Gastrocnemius medialis (tissue), 4 donors: ENCODE measurements around the gene LAMA2. TPM values are rescaled to one million over a fixed set of nuclear protein-coding genes. Genes with fewer than 3 reads are reported as not detected.

Experiments used
- ATAC-seq, 2 donors: fragments of 150-250 bp; one replicate each; pipeline ENCODE4 v1.9.1; 2016
- DNase-seq, 2 donors: peaks; one replicate each; pipeline ENCODE4 v3.0.0-alpha.2; 2019
- H3K27ac ChIP-seq, 4 donors: fragments of 200-600 bp; sonication (generic); 1 replicate in 1 of 4; 2 replicates in 3 of 4; pipeline ENCODE4 v1.5.1; 2016 to 2018; ENCODE audit warnings: mild to moderate bottlenecking in 2 of 4, moderate library complexity in 1 of 4
- H3K27me3 ChIP-seq, 3 donors: fragments of 200-600 bp; sonication (generic) in 2 of 3; 1 replicate in 1 of 3; 2 replicates in 2 of 3; pipeline versions ENCODE4 v1.5.1 to v1.6.0; 2016 to 2019; ENCODE audit warnings: mild to moderate bottlenecking in 1 of 3, moderate library complexity in 1 of 3
- H3K36me3 ChIP-seq, 2 donors: fragments of 200-600 bp; sonication (generic) in 1 of 2; one replicate each; pipeline ENCODE4 v1.5.1; 2017 to 2018
- H3K4me1 ChIP-seq, 2 donors: fragments of 200-600 bp; sonication (generic) in 1 of 2; one replicate each; pipeline ENCODE4 v1.5.1; 2016 to 2017; ENCODE audit warnings: mild to moderate bottlenecking in 2 of 2
- H3K4me3 ChIP-seq, 4 donors: fragments of 200-600 bp; sonication (generic) in 3 of 4; 1 replicate in 1 of 4; 2 replicates in 3 of 4; pipeline ENCODE4 v1.5.1; 2016 to 2019; ENCODE audit warnings: mild to moderate bottlenecking in 2 of 4
- H3K9me3 ChIP-seq, 3 donors: fragments of 200-600 bp; sonication (generic) in 2 of 3; 1 replicate in 1 of 3; 2 replicates in 2 of 3; pipeline ENCODE4 v1.5.1; 2016 to 2019
- POLR2A ChIP-seq, 2 donors: fragments of 450-650 bp; IDR thresholded peaks; one replicate each; pipeline ENCODE4 v1.6.1; 2017; ENCODE audit warnings: antibody characterized with exemption in 2 of 2, mild to moderate bottlenecking in 2 of 2, moderate library complexity in 2 of 2
- in situ Hi-C, 4 donors: fragments of 200-750 bp; cut with MboI; loops; one replicate each; pipeline versions ENCODE4 v1.15.0 to v1.8.0; 2017; ENCODE audit warnings: low sequenced_read_pairs in 4 of 4
- intact Hi-C: fragments of 100-400 bp; cut with DNase I; formaldehyde crosslinking; loops from one replicate; pipeline ENCODE4 v1.15.1; 2023; ENCODE audit warnings: low total_unique reads
- total RNA-seq, 4 donors: library from RNA; depleted of rRNA; stranded (reverse); fragments of >200 nt; gene quantifications; one replicate each; pipeline versions ENCODE4 v1.1.0 to v1.2.3, GENCODE V29; 2016
- TF ChIP-seq, protein P1 (sequence below), 5 experiments: fragments of 450-650 bp in 3 of 5; fragments of 200-600 bp in 2 of 5; sonication (generic) in 2 of 5; IDR thresholded peaks in 4 of 5; conservative IDR thresholded peaks in 1 of 5; 1 replicate in 4 of 5; 2 replicates in 1 of 5; pipeline ENCODE4 v1.5.1; 2016 to 2019; ENCODE audit warnings: antibody characterized with exemption in 5 of 5, mild to moderate bottlenecking in 3 of 5, moderate library complexity in 3 of 5

LAMA2 gene
- total RNA-seq, 4 donors from 2014 or later = 52.9 to 113 (median 71.3) TPM

DNA sequence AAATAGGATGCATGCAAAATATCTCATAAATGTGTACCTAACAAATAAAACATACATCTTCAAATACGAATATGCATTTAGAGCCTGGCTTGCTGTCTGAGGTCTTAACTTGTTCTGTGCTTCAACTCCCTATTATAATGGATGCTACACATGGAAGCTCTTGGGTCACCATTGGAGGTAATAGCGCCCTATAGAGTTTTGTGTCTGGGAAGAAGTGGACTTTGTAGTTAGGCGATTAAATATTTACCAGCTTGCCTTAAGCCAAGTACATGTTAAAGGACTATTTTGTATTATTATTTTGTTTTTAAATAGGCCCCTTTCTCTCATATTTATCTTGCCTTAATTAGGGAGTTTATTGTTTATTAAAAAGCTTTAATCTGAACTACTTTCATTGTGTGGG is 107.4 kb downstream of the LAMA2 start:
- no peak for DNase-seq
- no peaks in the 10 kb centered on the region for H3K9me3 ChIP-seq
- intact Hi-C loops = no loop called here
- H3K27ac ChIP-seq = no peak overlapping the region
- H3K27me3 ChIP-seq = no peaks in the 10 kb centered on the region
- no peak for ATAC-seq
- H3K4me3 ChIP-seq = no peak overlapping the region
- in situ Hi-C loops = no loop called here
- H3K36me3 ChIP-seq = no peaks in the 10 kb centered on the region
- H3K4me1 ChIP-seq = no peaks in the 10 kb centered on the region
- no peak for TF ChIP-seq POLR2A (IDR thresholded peaks at IDR 0.05)
- TF ChIP-seq, protein P1, sequence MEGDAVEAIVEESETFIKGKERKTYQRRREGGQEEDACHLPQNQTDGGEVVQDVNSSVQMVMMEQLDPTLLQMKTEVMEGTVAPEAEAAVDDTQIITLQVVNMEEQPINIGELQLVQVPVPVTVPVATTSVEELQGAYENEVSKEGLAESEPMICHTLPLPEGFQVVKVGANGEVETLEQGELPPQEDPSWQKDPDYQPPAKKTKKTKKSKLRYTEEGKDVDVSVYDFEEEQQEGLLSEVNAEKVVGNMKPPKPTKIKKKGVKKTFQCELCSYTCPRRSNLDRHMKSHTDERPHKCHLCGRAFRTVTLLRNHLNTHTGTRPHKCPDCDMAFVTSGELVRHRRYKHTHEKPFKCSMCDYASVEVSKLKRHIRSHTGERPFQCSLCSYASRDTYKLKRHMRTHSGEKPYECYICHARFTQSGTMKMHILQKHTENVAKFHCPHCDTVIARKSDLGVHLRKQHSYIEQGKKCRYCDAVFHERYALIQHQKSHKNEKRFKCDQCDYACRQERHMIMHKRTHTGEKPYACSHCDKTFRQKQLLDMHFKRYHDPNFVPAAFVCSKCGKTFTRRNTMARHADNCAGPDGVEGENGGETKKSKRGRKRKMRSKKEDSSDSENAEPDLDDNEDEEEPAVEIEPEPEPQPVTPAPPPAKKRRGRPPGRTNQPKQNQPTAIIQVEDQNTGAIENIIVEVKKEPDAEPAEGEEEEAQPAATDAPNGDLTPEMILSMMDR (IDR thresholded peaks at IDR 0.05 in 4 of 5, conservative IDR thresholded peaks at IDR 0.05 in 1 of 5) = no peak

DNA sequence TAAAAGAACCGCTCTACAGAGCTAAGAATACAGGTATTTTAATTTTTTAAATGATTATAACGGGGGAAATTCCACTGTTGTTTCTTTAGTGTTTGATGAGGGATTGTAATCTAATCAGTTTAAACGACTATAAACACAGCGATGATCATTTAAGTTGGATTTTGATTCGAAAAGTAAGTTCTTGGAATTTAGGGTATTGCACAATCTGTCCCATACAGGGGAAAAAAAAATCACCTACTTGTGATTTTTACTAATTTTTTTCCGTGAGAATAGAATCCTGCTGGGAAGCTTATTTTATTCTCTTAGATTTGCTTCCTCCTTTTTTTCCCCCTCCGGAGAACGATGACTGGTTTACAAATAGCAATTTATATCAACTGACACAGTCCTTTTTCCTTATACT is 108.0 kb downstream of the LAMA2 start:
- DNase-seq = no peak
- in situ Hi-C loops (no loop called here), intact Hi-C loops (no loop called here)
- H3K4me1 ChIP-seq = no peaks in the 10 kb centered on the region
- no peaks in the 10 kb centered on the region for H3K9me3 ChIP-seq
- no peaks in the 10 kb centered on the region for H3K27me3 ChIP-seq
- no peak for ATAC-seq
- no peak overlapping the region for H3K4me3 ChIP-seq
- TF ChIP-seq, protein P1 (IDR thresholded peaks at IDR 0.05 in 4 of 5, conservative IDR thresholded peaks at IDR 0.05 in 1 of 5) = no peak
- TF ChIP-seq POLR2A (IDR thresholded peaks at IDR 0.05) = no peak
- H3K27ac ChIP-seq = no peak overlapping the region
- no peaks in the 10 kb centered on the region for H3K36me3 ChIP-seq

DNA sequence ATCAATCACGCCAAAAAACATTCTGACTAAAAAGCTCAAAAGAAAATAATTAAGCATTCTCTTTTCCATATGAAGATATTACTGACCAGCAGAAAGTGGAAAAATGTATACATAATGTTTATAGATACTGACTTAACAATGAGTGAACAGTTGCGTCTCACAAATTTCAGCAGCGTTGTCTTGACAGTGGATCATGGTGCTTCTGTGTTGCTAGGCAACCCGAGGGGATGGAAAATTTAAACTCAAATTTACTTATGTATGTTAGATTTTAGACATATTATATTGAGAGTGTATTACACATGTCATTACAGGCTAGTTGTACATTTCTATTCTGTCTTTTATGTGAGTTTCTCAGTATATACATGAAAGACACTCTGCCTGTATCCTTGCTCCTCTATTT is 110.2 kb downstream of the LAMA2 start:
- Histone ChIP-seq H3K9me3 (no peaks in the 10 kb centered on the region), H3K27me3 (no peaks in the 10 kb centered on the region), H3K36me3 (no peaks in the 10 kb centered on the region), H3K4me3 (no peak overlapping the region), H3K27ac (no peak overlapping the region), H3K4me1 (no peaks in the 10 kb centered on the region)
- intact Hi-C loops (no loop called here), in situ Hi-C loops (no loop called here)
- TF ChIP-seq, protein P1 (IDR thresholded peaks at IDR 0.05 in 4 of 5, conservative IDR thresholded peaks at IDR 0.05 in 1 of 5) = no peak
- no peak for TF ChIP-seq POLR2A (IDR thresholded peaks at IDR 0.05)
- ATAC-seq = no peak
- DNase-seq = no peak

DNA sequence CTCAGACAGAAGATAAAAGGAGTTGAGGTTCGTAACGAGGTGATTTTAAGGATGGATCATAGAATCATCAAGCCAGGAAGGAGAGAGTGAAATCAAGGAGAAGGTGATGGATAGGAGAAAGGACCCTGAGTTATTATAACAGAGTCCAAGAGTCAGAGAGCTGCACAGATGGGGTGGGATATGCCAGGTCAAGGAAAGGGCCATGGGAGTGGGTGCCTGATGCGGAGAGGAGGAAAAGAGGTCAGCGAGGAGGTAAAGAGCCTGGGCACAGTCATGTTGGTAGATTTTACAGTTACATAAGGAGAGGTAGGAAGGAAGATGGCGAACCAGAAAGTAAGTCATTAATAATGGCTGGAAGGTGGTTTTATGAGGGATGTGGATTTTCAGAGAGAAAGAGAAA is 114.9 kb downstream of the LAMA2 start:
- intact Hi-C loops = no loop called here
- DNase-seq (no peak), ATAC-seq (no peak)
- H3K9me3 ChIP-seq = no peaks in the 10 kb centered on the region
- H3K27me3 ChIP-seq = no peaks in the 10 kb centered on the region
- in situ Hi-C loops = no loop called here
- no peak overlapping the region for H3K27ac ChIP-seq
- no peak overlapping the region for H3K4me3 ChIP-seq
- no peaks in the 10 kb centered on the region for H3K36me3 ChIP-seq
- TF ChIP-seq, protein P1 (IDR thresholded peaks at IDR 0.05 in 4 of 5, conservative IDR thresholded peaks at IDR 0.05 in 1 of 5) = no peak
- TF ChIP-seq POLR2A (IDR thresholded peaks at IDR 0.05) = no peak
- H3K4me1 ChIP-seq = no peaks in the 10 kb centered on the region
